Kidney epithelial cell (primary cell): ENCODE measurements around the gene BAG1. TPM values are rescaled to one million over a fixed set of nuclear protein-coding genes. Genes with fewer than 3 reads are reported as not detected.

Experiments
- DNase-seq: peaks from one replicate; pipeline ENCODE4 v3.0.0-alpha.2; 2010; ENCODE audit warnings: low read depth
- H3K27me3 ChIP-seq: 2 replicates; pipeline ENCODE4 v1.6.0; 2011; ENCODE audit warnings: low read length; ENCODE audit not compliant: control insufficient read depth, insufficient read depth
- H3K36me3 ChIP-seq: 2 replicates; pipeline ENCODE4 v1.5.1; 2011; ENCODE audit warnings: low read length; ENCODE audit not compliant: control insufficient read depth, insufficient read depth
- H3K4me3 ChIP-seq: 2 replicates; pipeline ENCODE4 v1.5.1; 2011; ENCODE audit warnings: low read depth, mild to moderate bottlenecking, control low read depth, low read length
- CTCF ChIP-seq: IDR thresholded peaks from 2 replicates; pipeline ENCODE4 v1.5.1; 2011; ENCODE audit warnings: mild to moderate bottlenecking, moderate library complexity, low read length, control low read depth, inconsistent platforms; ENCODE audit not compliant: insufficient read depth, poor library complexity, severe bottlenecking
- total RNA-seq: library from RNA; depleted of rRNA; stranded (reverse); fragments of >200 nt; gene quantifications from 2 replicates; pipeline ENCODE4 v1.2.3, GENCODE V29; 2015

Gene BAG1
- total RNA-seq, 1 donor from 2014 or later: 59.0 TPM

- no peak for DNase-seq
- Histone ChIP-seq H3K27me3 (no peaks in the 10 kb centered on the region), H3K4me3 (no peak within 1 kb of the TSS), H3K36me3 (no peaks in the 10 kb centered on the region)
- no peak for TF ChIP-seq CTCF
These were observed 24.6 kb downstream of the BAG1 start, which contains the start of gene SPINK4 for GRCh38 chr9:33239921-33240320. Gene SPINK4, plus strand, starts transcription at chr9:33240167. Its CDS starts 42 bp downstream, at chr9:33240209.

GRCh38 chr9:33236571-33236970, 27.9 kb downstream of the BAG1 start:
- Histone ChIP-seq H3K27me3 (no peaks in the 10 kb centered on the region), H3K4me3 (no peak overlapping the region), H3K36me3 (no peaks in the 10 kb centered on the region)
- no peak for DNase-seq
- TF ChIP-seq CTCF: no peak

- Histone ChIP-seq H3K36me3 (no peaks in the 10 kb centered on the region), H3K4me3 (no peak overlapping the region), H3K27me3 (no peaks in the 10 kb centered on the region)
- DNase-seq: no peak
- TF ChIP-seq CTCF: no peak
These were observed 29.7 kb downstream of the BAG1 start for GRCh38 chr9:33234511-33235467.

GRCh38 chr9:33233626-33234342, 30.7 kb downstream of the BAG1 start:
- Histone ChIP-seq H3K36me3 (no peaks in the 10 kb centered on the region), H3K4me3 (no peak overlapping the region), H3K27me3 (no peaks in the 10 kb centered on the region)
- DNase-seq: peak; percentile 96
- no peak for TF ChIP-seq CTCF

GRCh38 chr9:33232815-33233214, 31.7 kb downstream of the BAG1 start:
- Histone ChIP-seq H3K4me3 (no peak overlapping the region), H3K27me3 (no peaks in the 10 kb centered on the region), H3K36me3 (no peaks in the 10 kb centered on the region)
- no peak for TF ChIP-seq CTCF
- no peak for DNase-seq
